GM12891 (cell line): ENCODE data around the gene SPATA22. TPM values are rescaled to one million over a fixed set of nuclear protein-coding genes. Genes with fewer than 3 reads are reported as not detected.
"Not testable (repeated sequence)": the region's sequence is repeated elsewhere in the genome, so short reads cannot be mapped to it uniquely, and the experiment has no call there.

Source experiments
- DNase-seq: peaks from one replicate; pipeline ENCODE4 v3.0.0; 2011; ENCODE audit warnings: low spot score; ENCODE audit not compliant: insufficient read length
- FAIRE-seq: peaks from 2 replicates; lab custom pipeline; 2011; peaks lifted over from hg19 to GRCh38; lab: Jason Lieb, UNC
- PAX5 ChIP-seq: IDR thresholded peaks from 2 replicates; pipeline ENCODE4 v1.6.1; 2011; ENCODE audit warnings: low read length, moderate library complexity, mild to moderate bottlenecking; ENCODE audit not compliant: insufficient read depth, severe bottlenecking
- POLR2A ChIP-seq: IDR thresholded peaks from 2 replicates; pipeline ENCODE4 v1.6.1; 2011; ENCODE audit warnings: low read depth, low read length, control low read depth
- POLR2AphosphoS5 ChIP-seq: IDR thresholded peaks from 2 replicates; pipeline ENCODE4 v1.6.1; 2011; ENCODE audit warnings: low read depth, low read length, control low read depth
- POU2F2 ChIP-seq: IDR thresholded peaks from 2 replicates; pipeline ENCODE4 v1.6.1; 2011; ENCODE audit warnings: low read depth, mild to moderate bottlenecking, control low read depth, low read length, moderate library complexity
- SPI1 ChIP-seq: IDR thresholded peaks from 2 replicates; pipeline ENCODE4 v1.6.1; 2011; ENCODE audit warnings: low read depth, low read length, control low read depth
- TAF1 ChIP-seq: IDR thresholded peaks from 2 replicates; pipeline ENCODE4 v1.6.1; 2011; ENCODE audit warnings: low read depth, low read length, control low read depth
- polyA plus RNA-seq: library from polyadenylated mRNA; unstranded; fragments of >200 nt; gene quantifications from one replicate; pipeline ENCODE4 v1.2.1, GENCODE V29; 2012; ENCODE audit warnings: low read depth, missing spikeins, inconsistent platforms; ENCODE audit not compliant: missing spikeins

SPATA22 gene, protein sequence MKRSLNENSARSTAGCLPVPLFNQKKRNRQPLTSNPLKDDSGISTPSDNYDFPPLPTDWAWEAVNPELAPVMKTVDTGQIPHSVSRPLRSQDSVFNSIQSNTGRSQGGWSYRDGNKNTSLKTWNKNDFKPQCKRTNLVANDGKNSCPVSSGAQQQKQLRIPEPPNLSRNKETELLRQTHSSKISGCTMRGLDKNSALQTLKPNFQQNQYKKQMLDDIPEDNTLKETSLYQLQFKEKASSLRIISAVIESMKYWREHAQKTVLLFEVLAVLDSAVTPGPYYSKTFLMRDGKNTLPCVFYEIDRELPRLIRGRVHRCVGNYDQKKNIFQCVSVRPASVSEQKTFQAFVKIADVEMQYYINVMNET
- 0.14 TPM for polyA plus RNA-seq

DNA sequence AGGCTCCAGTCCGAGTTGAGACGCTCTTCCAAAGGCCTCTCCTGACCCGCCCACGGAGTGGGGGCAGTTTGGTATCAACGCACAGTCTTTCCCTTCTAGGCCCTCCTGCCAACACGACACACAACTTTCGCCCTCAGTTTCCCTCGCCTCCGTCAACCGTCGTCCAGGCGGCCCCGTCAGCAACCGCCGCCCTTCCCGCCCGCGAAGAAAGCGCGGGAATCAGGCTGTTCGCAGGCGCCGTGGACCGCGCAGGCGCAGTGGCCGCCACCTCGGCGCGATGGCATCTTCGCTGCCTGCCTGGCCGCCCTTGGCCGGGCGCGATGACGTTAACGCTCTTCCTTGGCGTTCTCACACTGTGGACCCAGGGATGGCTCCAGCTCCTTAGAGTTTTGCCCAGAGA lies at the start of gene SPATA22:
Gene SPATA22 (minus strand): TSS at position 221 of the 400 bp plus-strand sequence. CDS start 2,494 bp downstream, outside the sequence.
- FAIRE-seq (no peak), DNase-seq (no peak)
- TF ChIP-seq PAX5 (no peak), TAF1 (no peak), SPI1 (no peak), POU2F2 (no peak), POLR2A (no peak), POLR2AphosphoS5 (no peak)

DNA sequence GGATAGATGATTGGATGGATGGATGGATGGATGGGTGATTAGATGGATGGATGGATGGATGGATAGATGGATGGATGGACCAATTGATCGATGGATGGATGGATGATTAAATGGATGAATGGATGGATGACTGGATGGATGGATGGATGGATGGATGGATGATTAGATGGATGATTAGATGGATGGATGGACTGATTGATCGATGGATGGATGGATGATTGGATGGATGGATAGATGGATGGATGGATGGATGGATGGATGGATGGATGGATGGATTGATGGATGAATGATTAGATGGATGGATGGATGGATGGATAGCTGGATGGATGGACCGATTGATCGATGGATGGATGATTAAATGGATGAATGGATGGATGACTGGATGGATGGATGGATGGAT lies 47.9 kb upstream of the SPATA22 start:
- not testable (repeated sequence) for FAIRE-seq, DNase-seq

DNA sequence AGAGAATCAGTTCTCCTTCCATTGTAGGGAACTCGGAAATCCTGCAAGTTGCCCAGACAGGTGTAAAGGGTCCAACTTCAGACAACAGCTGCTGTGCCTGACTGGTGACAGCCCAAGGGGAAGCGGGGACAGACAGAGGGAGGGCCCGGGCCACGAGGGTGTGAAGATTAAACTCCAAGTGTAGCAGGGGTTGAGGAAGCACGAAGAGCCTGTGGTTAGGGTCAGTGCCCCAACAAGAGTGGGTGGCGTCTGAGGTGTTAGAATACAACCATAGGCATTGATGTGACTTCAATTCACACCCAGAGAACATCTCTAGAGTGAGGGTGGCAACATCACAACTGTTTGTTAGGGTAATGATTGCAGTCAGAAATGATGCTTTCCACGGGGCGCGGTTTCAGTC lies 43.3 kb upstream of the SPATA22 start:
- DNase-seq, result no peak
- TF ChIP-seq POLR2A (no peak), PAX5 (no peak), SPI1 (no peak), POLR2AphosphoS5 (no peak), TAF1 (no peak), POU2F2 (no peak)
- FAIRE-seq, result no peak

DNA sequence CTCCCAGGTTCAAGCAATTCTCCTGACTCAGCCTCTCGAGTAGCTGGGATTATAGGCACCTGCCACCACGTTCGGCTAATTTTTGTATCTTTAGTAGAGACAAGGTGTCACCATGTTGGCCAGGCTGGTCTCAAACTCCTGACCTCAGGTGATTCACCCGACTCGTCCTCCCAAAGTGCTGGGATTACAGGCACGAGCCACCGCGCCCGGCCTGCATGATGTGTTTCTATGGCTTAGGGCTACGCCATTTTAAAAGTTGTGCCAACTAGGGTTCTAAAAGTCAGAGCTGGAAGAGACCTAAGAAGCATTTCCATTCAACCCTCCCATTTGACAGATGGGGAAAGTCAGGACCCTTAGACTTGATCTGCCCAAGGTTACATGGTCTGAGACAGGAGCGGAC lies 42.5 kb upstream of the SPATA22 start:
- FAIRE-seq, DNase-seq: not testable (repeated sequence)

DNA sequence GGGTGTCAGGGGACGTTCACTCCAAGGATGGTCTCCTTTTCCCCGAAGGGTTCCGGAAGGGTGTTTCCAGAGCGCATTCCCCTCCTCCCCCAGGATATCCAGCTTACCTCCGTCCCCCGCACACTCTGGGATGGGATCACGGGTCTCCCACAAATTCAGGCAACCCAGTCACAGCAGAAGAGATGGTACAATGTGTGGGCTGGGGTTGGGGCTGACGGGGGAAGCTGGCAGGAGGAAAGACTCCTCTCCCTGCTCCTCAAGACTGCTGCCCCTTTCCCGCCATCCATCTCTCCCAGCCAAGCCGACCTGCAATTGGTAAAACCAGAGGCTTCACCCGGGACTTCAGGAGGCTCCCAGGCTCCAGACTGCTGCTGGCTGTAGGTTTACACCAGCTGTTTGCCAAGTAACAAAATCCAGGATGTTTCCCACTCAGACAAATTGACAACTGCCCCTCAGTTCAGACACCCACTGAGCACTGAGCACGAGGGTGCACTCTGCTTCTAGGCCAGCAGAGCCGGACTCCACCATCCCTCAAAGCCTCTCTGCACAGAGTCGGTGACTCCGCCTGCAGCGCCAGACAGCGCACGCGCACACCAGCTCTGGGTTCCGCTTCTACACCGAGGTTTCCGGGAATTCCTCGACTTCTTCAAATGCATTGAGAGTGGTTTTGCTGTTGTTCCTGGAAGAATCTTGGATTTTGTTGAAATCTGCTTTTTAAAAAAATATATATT lies 41.9 kb upstream of the SPATA22 start:
- FAIRE-seq (no peak), DNase-seq (no peak)
- TF ChIP-seq PAX5, result no peak
- TF ChIP-seq TAF1, result no peak
- no peak for TF ChIP-seq POLR2AphosphoS5
- no peak for TF ChIP-seq POLR2A
- TF ChIP-seq POU2F2, result no peak
- no peak for TF ChIP-seq SPI1

DNA sequence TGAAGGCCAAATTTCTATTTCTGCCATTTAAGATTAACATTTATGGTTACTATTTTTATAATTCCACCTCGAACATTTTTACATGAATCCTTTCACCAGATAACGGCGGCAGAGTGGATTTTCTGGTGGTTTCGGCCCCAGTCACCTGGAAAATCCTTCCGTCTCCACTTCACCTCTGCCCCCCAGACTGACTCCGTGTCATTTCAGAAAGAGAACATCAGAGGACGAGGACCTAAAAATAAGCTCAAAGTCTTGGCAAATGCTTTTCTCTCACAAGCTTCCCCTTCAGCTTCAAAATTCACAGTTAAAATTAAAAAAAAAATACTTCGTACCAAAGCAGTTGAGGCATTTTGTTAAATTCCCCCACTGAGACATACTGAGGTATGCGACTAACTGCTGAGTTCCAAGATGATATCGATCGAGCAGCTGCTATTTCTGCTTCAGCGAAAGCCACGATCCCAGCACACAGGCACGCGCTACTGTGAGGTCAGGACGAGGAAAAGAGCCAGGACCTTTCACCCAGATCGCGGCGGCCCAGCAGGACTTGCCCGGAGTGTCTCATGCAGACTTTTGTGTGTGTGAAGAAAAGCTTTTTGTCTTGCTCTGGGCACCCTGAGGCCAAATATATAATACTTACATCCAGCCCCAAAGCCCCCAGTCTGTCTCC lies 41.0 kb upstream of the SPATA22 start:
- FAIRE-seq (no peak), DNase-seq (no peak)
- no peak for TF ChIP-seq POU2F2
- no peak for TF ChIP-seq POLR2A
- TF ChIP-seq PAX5, result no peak
- no peak for TF ChIP-seq POLR2AphosphoS5
- no peak for TF ChIP-seq TAF1
- TF ChIP-seq SPI1, result no peak

DNA sequence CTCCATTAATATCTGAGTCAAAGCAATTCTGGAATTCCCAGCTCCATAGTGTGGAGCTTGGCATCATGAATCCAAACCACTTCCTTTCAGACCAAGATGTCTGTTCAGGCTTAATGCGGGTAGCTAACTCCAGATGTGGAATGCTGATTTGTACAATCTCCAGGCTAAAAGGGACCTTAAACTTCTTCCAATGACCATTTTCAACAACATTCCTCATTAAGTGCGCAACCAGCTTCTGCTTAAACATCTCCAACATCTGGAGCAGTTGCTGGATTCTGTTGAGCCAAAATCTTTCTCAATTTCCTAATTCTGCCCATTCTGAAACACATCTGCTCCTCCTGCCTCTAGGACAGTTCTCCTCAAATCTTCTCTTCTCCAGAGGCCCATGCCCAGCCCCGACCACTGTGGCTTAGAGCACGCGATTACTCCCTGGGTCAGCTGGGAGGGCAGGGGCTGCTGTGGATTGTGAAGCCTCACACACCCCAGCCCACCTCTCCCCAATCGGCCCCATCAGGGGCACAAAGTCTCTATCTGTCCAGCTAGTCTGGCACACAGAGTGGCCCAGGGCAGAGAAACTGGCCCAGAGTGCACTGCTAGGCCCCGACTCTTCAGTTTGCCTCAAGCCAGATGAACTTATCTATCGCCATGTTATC lies 40.4 kb upstream of the SPATA22 start:
- TF ChIP-seq POU2F2 (no peak), TAF1 (no peak), POLR2AphosphoS5 (no peak), PAX5 (no peak), POLR2A (no peak), SPI1 (no peak)
- no peak for DNase-seq
- no peak for FAIRE-seq

DNA sequence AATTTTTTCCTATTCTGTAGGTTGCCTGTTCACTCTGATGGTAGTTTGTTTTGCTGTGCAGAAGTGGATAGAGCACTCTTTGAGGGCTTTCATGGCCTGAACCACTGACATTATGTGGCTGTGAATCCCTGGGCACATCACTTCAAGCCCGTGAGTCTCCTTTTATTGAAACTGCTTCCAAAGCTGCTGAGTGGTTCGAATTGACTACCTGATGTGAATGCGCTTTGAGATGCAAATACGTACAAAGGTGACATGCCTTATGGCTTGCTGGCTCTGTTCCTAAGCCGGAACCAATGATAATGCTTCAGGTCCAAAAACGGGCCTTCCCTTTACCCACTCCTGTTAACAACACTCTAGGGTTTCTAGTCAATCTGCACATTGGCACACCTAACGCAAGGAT lies 38.5 kb upstream of the SPATA22 start:
- no peak for FAIRE-seq
- TF ChIP-seq POLR2AphosphoS5, result no peak
- no peak for TF ChIP-seq PAX5
- no peak for TF ChIP-seq POLR2A
- no peak for TF ChIP-seq SPI1
- no peak for TF ChIP-seq TAF1
- no peak for TF ChIP-seq POU2F2
- DNase-seq, result no peak

DNA sequence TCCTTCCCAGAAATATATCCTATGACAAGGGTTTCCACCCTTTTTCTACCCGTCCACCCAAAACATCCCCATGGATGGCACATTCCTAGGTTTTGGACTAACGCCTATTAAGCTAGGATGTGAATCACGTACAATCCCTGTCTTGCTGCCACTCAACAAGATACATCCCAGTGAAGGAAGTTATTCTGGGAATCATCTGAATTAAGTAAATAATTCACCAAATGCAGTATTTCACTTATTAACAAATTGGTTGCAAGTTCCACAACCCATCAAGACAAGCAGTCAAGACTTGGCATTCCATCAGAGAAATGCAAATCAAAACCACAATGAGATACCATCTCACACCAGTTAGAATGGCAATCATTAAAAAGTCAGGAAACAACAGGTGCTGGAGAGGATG lies 36.2 kb upstream of the SPATA22 start:
- TF ChIP-seq POLR2A (no peak), PAX5 (no peak), SPI1 (no peak), POU2F2 (no peak), TAF1 (no peak), POLR2AphosphoS5 (no peak)
- FAIRE-seq (no peak), DNase-seq (no peak)
